PC-3 (cell line): ENCODE data around the gene NDUFS2.

Source experiments
- CTCF ChIP-seq: fragments of 300-600 bp; sonication (generic); conservative IDR thresholded peaks from 2 replicates; pipeline ENCODE4 v1.5.1; 2017; ENCODE audit warnings: antibody characterized with exemption, low read depth, mild to moderate bottlenecking, low read length
- EZH2 ChIP-seq: fragments of 300-600 bp; sonication (generic); IDR thresholded peaks from one replicate; pipeline ENCODE4 v1.6.1; 2017; ENCODE audit warnings: antibody characterized with exemption, mild to moderate bottlenecking, low read length; ENCODE audit not compliant: unreplicated experiment

GRCh38 chr1:161165742-161166668 is 36.2 kb upstream of the NDUFS2 start, which contains the start of gene PPOX:
- TF ChIP-seq CTCF (peak; percentile 72), EZH2 (no peak)
